ENCODE measurements around the gene MTX2. TPM values are rescaled to one million over a fixed set of nuclear protein-coding genes. Genes with fewer than 3 reads are reported as not detected.

The MTX2 gene
- total and polyA plus RNA-seq, 10 of the 15 experiments (the other 5 are each of a cell fraction or from before 2014, with no cell fraction given) = 15.7 to 78.1 (median 55.0) TPM

DNA sequence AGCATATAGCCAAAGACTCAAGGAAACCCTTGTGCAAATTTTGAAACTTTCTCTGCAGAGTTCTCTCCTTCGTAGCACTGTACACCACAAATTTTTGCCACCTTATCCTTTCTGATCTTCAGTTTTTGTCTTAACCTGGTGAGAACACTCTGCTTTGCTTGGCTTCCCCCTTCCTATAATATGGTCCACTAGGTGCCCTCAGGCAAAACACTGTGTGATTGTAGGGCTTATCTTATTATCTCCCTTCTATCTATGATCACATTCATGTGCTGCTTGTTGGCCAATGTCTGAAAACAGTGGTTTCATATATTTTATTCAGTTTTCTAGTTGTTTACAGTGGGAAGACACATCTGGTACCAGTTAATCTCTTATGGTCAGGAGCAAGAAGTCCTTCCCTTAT lies 111.1 kb downstream of the MTX2 start:
- POLR2A ChIA-PET = no interaction called here
- no peak overlapping the region for H3K4me3 ChIP-seq
- no peaks in the 10 kb centered on the region for H3K36me3 ChIP-seq (ENCODE audit: control insufficient read depth in 2 of 2, insufficient read depth in 2 of 2, low read length in 1 of 2)
- intact Hi-C loops (cut with micrococcal nuclease; ENCODE audit: unreplicated experiment) = loop anchor here (5.0 kb wide), 1 partner anchor 238 kb away; no protein-coding TSS in a partner anchor
- H3K27me3 ChIP-seq (replicated peaks in 1 of 2; ENCODE audit: control insufficient read depth in 2 of 2, insufficient read depth in 2 of 2, low read length in 1 of 2) = no peaks in the 10 kb centered on the region
- TF ChIP-seq MYC (IDR thresholded peaks at IDR 0.05; ENCODE audit: insufficient read depth, insufficient read length, insufficient replicate concordance, low read length, severe bottlenecking) (no peak), CHD4 (IDR thresholded peaks at IDR 0.05) (no peak)
- no peaks in the 10 kb centered on the region for H4K20me1 ChIP-seq (ENCODE audit: control insufficient read depth, insufficient read depth)
- no peak for DNase-seq (ENCODE audit: low read depth, low spot score)
- H2AFZ ChIP-seq (ENCODE audit: control insufficient read depth, low read depth, low read length) = no peak overlapping the region
- 6% methylated on average over 1 of the region's 1 CpG for WGBS (ENCODE audit: insufficient coverage, insufficient replicate concordance, low lambda C conversion rate, missing lambda C conversion rate)
- no peaks in the 10 kb centered on the region; the same call in 1 of the 3 replicates for H3K9me3 ChIP-seq (replicated peaks; ENCODE audit: control insufficient read depth, insufficient read depth, low read length)
- no peaks in the 10 kb centered on the region for H3K79me2 ChIP-seq (ENCODE audit: control insufficient read depth, insufficient read depth, low read length)
- RAD21 ChIA-PET (ENCODE audit: unreplicated experiment) = interaction anchor here (0.6 kb wide), 1 partner anchor 1688 kb away, joined by 5 read pairs; no protein-coding TSS in a partner anchor
- FAIRE-seq = no peak
- H3K27ac ChIP-seq (ENCODE audit: control insufficient read depth, insufficient read depth) = no peak overlapping the region
- BruUV-seq (replicated peaks) = no TSS peak
- CTCF ChIA-PET = no interaction called here
- SMC1A ChIA-PET (ENCODE audit: uncharacterized antibody, unreplicated experiment) = no interaction called here
- no peak overlapping the region for H3K9ac ChIP-seq (ENCODE audit: control insufficient read depth, insufficient read depth, low read length)
- in situ Hi-C loops (cut with MboI) = no loop called here
- H3K4me2 ChIP-seq (ENCODE audit: control insufficient read depth, insufficient read depth) = no peak overlapping the region
- no peak for ATAC-seq
- no peaks in the 10 kb centered on the region for H3K4me1 ChIP-seq (ENCODE audit: control insufficient read depth, insufficient read depth, low read length)

DNA sequence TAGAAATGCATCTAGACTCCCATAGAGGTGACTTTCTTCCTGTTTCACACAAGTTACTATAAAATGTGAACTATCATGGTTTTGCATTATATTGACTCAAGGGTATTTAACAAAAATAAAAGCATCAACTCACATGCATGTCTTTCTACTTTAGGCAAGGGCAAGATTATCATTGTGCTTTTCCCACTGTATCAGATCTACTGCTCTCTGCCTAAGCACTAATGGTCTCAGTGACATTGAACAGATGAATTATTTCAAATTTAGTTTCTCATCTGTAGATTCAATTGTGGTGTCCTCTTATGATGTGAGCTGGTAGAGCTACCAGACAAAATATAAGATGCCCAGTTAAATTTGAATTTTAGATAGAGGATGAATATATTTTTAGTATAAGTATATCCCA lies 113.9 kb downstream of the MTX2 start:
- Histone ChIP-seq H3K4me2 (ENCODE audit: control insufficient read depth, insufficient read depth) (no peak overlapping the region), H3K4me3 (no peak overlapping the region), H3K4me1 (ENCODE audit: control insufficient read depth, insufficient read depth, low read length) (no peaks in the 10 kb centered on the region), H3K27ac (ENCODE audit: control insufficient read depth, insufficient read depth) (no peak overlapping the region), H3K36me3 (ENCODE audit: control insufficient read depth in 2 of 2, insufficient read depth in 2 of 2, low read length in 1 of 2) (no peaks in the 10 kb centered on the region), H3K9ac (ENCODE audit: control insufficient read depth, insufficient read depth, low read length) (no peak overlapping the region), H2AFZ (ENCODE audit: control insufficient read depth, low read depth, low read length) (no peak overlapping the region), H3K79me2 (ENCODE audit: control insufficient read depth, insufficient read depth, low read length) (no peaks in the 10 kb centered on the region), H3K9me3 (replicated peaks; ENCODE audit: control insufficient read depth, insufficient read depth, low read length) (no peaks in the 10 kb centered on the region; the same call in 2 of the 3 replicates), H4K20me1 (ENCODE audit: control insufficient read depth, insufficient read depth) (no peaks in the 10 kb centered on the region), H3K27me3 (replicated peaks in 1 of 2; ENCODE audit: control insufficient read depth in 2 of 2, insufficient read depth in 2 of 2, low read length in 1 of 2) (no peaks in the 10 kb centered on the region)
- RAD21 ChIA-PET (ENCODE audit: unreplicated experiment) = no interaction called here
- no TSS peak for BruUV-seq (replicated peaks)
- POLR2A ChIA-PET = no interaction called here
- in situ Hi-C loops (cut with MboI) (no loop called here), intact Hi-C loops (cut with micrococcal nuclease; ENCODE audit: unreplicated experiment) (loop anchor here (5.0 kb wide), 1 partner anchor 241 kb away; no protein-coding TSS in a partner anchor)
- no peak for FAIRE-seq
- TF ChIP-seq RCOR1 (conservative IDR thresholded peaks at IDR 0.05; ENCODE audit: low read depth, low read length) (no peak), ZSCAN29 (IDR thresholded peaks at IDR 0.05) (no peak), KAT2A (conservative IDR thresholded peaks at IDR 0.05; ENCODE audit: control insufficient read depth, low read depth, low read length) (no peak), ESRRA (IDR thresholded peaks at IDR 0.05; ENCODE audit: low read length) (no peak), EGR1 (IDR thresholded peaks at IDR 0.05; ENCODE audit: borderline replicate concordance in 1 of 2, low read depth in 2 of 2, low read length in 2 of 2) (no peak), YBX1 (IDR thresholded peaks at IDR 0.05) (no peak), MTA3 (IDR thresholded peaks at IDR 0.05; ENCODE audit: borderline replicate concordance, low read length) (no peak)
- TF ChIP-seq, protein P1, sequence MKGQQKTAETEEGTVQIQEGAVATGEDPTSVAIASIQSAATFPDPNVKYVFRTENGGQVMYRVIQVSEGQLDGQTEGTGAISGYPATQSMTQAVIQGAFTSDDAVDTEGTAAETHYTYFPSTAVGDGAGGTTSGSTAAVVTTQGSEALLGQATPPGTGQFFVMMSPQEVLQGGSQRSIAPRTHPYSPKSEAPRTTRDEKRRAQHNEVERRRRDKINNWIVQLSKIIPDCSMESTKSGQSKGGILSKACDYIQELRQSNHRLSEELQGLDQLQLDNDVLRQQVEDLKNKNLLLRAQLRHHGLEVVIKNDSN (IDR thresholded peaks at IDR 0.05; ENCODE audit: borderline replicate concordance, extremely low read length, insufficient read depth, low read depth, low read length) = no peak
- TF ChIP-seq, protein P2, sequence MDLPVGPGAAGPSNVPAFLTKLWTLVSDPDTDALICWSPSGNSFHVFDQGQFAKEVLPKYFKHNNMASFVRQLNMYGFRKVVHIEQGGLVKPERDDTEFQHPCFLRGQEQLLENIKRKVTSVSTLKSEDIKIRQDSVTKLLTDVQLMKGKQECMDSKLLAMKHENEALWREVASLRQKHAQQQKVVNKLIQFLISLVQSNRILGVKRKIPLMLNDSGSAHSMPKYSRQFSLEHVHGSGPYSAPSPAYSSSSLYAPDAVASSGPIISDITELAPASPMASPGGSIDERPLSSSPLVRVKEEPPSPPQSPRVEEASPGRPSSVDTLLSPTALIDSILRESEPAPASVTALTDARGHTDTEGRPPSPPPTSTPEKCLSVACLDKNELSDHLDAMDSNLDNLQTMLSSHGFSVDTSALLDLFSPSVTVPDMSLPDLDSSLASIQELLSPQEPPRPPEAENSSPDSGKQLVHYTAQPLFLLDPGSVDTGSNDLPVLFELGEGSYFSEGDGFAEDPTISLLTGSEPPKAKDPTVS (IDR thresholded peaks at IDR 0.05; ENCODE audit: low read depth, low read length) = no peak
- no peak for DNase-seq (ENCODE audit: low read depth, low spot score)
- SMC1A ChIA-PET (ENCODE audit: uncharacterized antibody, unreplicated experiment) = no interaction called here
- ATAC-seq = no peak
- CTCF ChIA-PET = no interaction called here
